HG02759 (cell line): ENCODE data around the gene ZNFX1.

Source experiments
- ATAC-seq: cut with Tn5 transposase; IDR thresholded peaks from one replicate; pipeline ENCODE4 v1.9.1; 2021; ENCODE audit warnings: mild to moderate bottlenecking, moderate library complexity; ENCODE audit not compliant: unreplicated experiment

Gene ZNFX1

GRCh38 chr20:49279677-49280462, 2.0 kb upstream of the ZNFX1 start:
- no peak for ATAC-seq

- no peak for ATAC-seq
Observed at GRCh38 chr20:49278818-49279676, 1.2 kb upstream of the ZNFX1 start.

GRCh38 chr20:49277786-49278035, 146 bp downstream of the ZNFX1 start:
- no peak for ATAC-seq

GRCh38 chr20:49276961-49277785, 684 bp downstream of the ZNFX1 start:
- ATAC-seq = no peak

- no peak for ATAC-seq
Observed at GRCh38 chr20:49276161-49276960, 1.5 kb downstream of the ZNFX1 start.

GRCh38 chr20:49275636-49276035, 2.2 kb downstream of the ZNFX1 start:
- no peak for ATAC-seq

- no peak for ATAC-seq
Observed at GRCh38 chr20:49275216-49275615, 2.6 kb downstream of the ZNFX1 start.

GRCh38 chr20:49273696-49274277, 4.1 kb downstream of the ZNFX1 start:
- no peak for ATAC-seq

- ATAC-seq = no peak
Observed at GRCh38 chr20:49272654-49273053, 5.2 kb downstream of the ZNFX1 start.

GRCh38 chr20:49270736-49271135, 7.1 kb downstream of the ZNFX1 start:
- no peak for ATAC-seq

GRCh38 chr20:49270177-49270576, 7.7 kb downstream of the ZNFX1 start:
- no peak for ATAC-seq

GRCh38 chr20:49268600-49269365, 9.1 kb downstream of the ZNFX1 start:
- ATAC-seq = no peak

GRCh38 chr20:49267327-49267726, 10.5 kb downstream of the ZNFX1 start:
- ATAC-seq = no peak

- ATAC-seq = no peak
Observed at GRCh38 chr20:49262444-49262843, 15.4 kb downstream of the ZNFX1 start.

- ATAC-seq = no peak
Observed at GRCh38 chr20:49261173-49261572, 16.7 kb downstream of the ZNFX1 start.

- ATAC-seq = no peak
Observed at GRCh38 chr20:49260218-49260617, 17.6 kb downstream of the ZNFX1 start.

GRCh38 chr20:49259799-49260198, 18.1 kb downstream of the ZNFX1 start:
- no peak for ATAC-seq

GRCh38 chr20:49259284-49259683, 18.6 kb downstream of the ZNFX1 start:
- no peak for ATAC-seq

GRCh38 chr20:49256261-49256660, 21.6 kb downstream of the ZNFX1 start:
- no peak for ATAC-seq
